Breast epithelium (tissue), 4 donors: Measurements from ENCODE around the gene ABHD4. TPM values are rescaled to one million over a fixed set of nuclear protein-coding genes. Genes with fewer than 3 reads are reported as not detected.
"Not testable (repeated sequence)": the region's sequence is repeated elsewhere in the genome, so short reads cannot be mapped to it uniquely, and the experiment has no call there.

Experiments
- DNase-seq, 2 donors: peaks; one replicate each; pipeline ENCODE4 v3.0.0-alpha.2; 2019; ENCODE audit warnings: low spot score in 2 of 2
- H3K27ac ChIP-seq, 2 donors: fragments of 200-600 bp; sonication (generic) in 1 of 2; one replicate each; pipeline ENCODE4 v1.5.1; 2016 to 2019; ENCODE audit warnings: mild to moderate bottlenecking in 1 of 2
- H3K27me3 ChIP-seq, 2 donors: fragments of 200-600 bp; sonication (generic) in 1 of 2; one replicate each; pipeline versions ENCODE4 v1.5.1 to v1.6.0; 2017 to 2019; ENCODE audit warnings: control low read depth in 1 of 2, mild to moderate bottlenecking in 1 of 2
- H3K36me3 ChIP-seq: fragments of 200-600 bp; one replicate; pipeline ENCODE4 v1.5.1; 2019
- H3K4me1 ChIP-seq, 2 donors: fragments of 200-600 bp; sonication (generic); one replicate each; pipeline ENCODE4 v1.5.1; 2016 to 2019; ENCODE audit warnings: control low read depth in 1 of 2
- H3K4me3 ChIP-seq, 3 donors: fragments of 200-600 bp; sonication (generic); 1 replicate in 2 of 3; 2 replicates in 1 of 3; pipeline ENCODE4 v1.5.1; 2016 to 2019; ENCODE audit warnings: mild to moderate bottlenecking in 3 of 3, moderate library complexity in 2 of 3
- H3K9me3 ChIP-seq, 2 donors: fragments of 200-600 bp; sonication (generic) in 1 of 2; one replicate each; pipeline ENCODE4 v1.5.1; 2016 to 2019; ENCODE audit warnings: control low read depth in 1 of 2
- POLR2A ChIP-seq: fragments of 450-650 bp; IDR thresholded peaks from one replicate; pipeline ENCODE4 v1.6.1; 2016; ENCODE audit warnings: antibody characterized with exemption, mild to moderate bottlenecking, moderate library complexity
- POLR2AphosphoS5 ChIP-seq, 3 donors: sonication (generic); formaldehyde crosslinking; IDR thresholded peaks; one replicate each; pipeline ENCODE4 v1.6.1; 2017; ENCODE audit warnings: antibody characterized with exemption in 3 of 3
- intact Hi-C: fragments of 100-400 bp; cut with DNase I; formaldehyde crosslinking; loops from one replicate; pipeline ENCODE4 v1.15.1; 2023; ENCODE audit warnings: low total_unique reads
- total RNA-seq, 3 donors: library from RNA; depleted of rRNA; stranded (reverse); fragments of >200 nt; gene quantifications; one replicate each; pipeline ENCODE4 v1.1.0, GENCODE V29; 2016
- TF ChIP-seq, protein P1 (sequence below), 3 donors: fragments of 450-650 bp; IDR thresholded peaks; one replicate each; pipeline ENCODE4 v1.5.1; 2016 to 2017; ENCODE audit warnings: antibody characterized with exemption in 3 of 3, mild to moderate bottlenecking in 3 of 3, moderate library complexity in 3 of 3

Gene ABHD4
- total RNA-seq, 3 donors from 2014 or later, result 22.1 to 41.6 (median 25.2) TPM

DNA sequence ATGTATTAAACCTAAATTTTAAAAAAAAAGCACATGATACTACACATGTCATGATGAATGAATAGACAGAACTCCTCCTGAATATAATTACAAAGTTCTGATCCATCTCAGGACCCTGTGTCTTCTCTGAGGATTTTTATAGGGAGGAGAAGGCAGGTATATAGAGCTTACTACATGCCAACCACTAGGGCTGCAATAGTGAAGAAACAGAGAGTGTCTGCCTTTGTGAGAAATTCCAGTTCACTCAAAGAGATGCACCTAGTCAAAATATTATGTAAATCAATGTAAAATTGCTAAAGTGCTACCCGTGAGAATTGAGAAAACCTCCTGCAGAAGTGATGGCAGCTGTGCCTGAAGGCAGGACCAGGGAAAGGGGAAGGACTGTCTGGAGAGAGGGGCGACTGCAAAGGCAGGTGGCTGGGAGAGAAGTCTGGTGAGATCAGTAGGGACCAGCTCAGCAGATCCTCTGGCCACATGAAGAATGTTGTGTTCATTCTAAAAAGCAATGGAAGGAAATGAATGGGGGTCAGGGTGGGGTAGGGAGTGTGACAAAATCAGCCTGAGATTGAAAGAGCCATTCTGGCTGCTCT is 15.1 kb downstream of the ABHD4 start:
- no peak overlapping the region for H3K4me3 ChIP-seq
- intact Hi-C loops, result no loop called here
- H3K36me3 ChIP-seq, result peaks cover 6% of the 10 kb centered on the region
- peak overlapping the region in 1 of 2 donors; percentile 36 for H3K27ac ChIP-seq
- TF ChIP-seq POLR2AphosphoS5 (IDR thresholded peaks at IDR 0.05) (no peak), POLR2A (no peak)
- TF ChIP-seq, protein P1, sequence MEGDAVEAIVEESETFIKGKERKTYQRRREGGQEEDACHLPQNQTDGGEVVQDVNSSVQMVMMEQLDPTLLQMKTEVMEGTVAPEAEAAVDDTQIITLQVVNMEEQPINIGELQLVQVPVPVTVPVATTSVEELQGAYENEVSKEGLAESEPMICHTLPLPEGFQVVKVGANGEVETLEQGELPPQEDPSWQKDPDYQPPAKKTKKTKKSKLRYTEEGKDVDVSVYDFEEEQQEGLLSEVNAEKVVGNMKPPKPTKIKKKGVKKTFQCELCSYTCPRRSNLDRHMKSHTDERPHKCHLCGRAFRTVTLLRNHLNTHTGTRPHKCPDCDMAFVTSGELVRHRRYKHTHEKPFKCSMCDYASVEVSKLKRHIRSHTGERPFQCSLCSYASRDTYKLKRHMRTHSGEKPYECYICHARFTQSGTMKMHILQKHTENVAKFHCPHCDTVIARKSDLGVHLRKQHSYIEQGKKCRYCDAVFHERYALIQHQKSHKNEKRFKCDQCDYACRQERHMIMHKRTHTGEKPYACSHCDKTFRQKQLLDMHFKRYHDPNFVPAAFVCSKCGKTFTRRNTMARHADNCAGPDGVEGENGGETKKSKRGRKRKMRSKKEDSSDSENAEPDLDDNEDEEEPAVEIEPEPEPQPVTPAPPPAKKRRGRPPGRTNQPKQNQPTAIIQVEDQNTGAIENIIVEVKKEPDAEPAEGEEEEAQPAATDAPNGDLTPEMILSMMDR (IDR thresholded peaks at IDR 0.05), result no peak
- no peaks in the 10 kb centered on the region for H3K4me1 ChIP-seq
- H3K9me3 ChIP-seq, result no peaks in the 10 kb centered on the region
- DNase-seq, result no peak
- H3K27me3 ChIP-seq, result no peaks in the 10 kb centered on the region

DNA sequence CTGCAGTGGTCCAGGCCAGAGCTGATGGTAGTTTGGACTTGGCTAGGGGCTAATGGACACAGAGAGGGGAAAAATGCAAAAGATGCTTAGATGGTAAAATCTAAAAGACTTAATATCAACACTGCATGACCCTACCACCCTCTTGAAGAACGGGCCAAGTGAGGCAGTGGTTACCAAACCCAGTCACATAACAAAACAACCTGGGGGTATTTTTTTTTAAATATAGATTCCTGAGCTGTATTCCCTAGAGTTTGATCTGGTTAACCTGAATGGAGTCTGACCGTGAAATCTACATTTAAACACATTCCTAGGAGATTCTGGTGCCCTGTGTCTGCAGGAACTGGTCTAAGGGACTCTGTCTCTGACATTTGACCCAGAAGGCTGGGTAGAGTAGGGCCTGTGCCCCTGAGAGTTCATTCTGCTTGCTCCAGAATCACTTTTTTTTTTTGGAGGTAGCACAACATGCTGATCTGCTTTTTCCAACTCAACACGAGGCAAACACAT is 15.7 kb downstream of the ABHD4 start:
- TF ChIP-seq, protein P1 (IDR thresholded peaks at IDR 0.05), result no peak
- TF ChIP-seq POLR2AphosphoS5 (IDR thresholded peaks at IDR 0.05) (no peak), POLR2A (no peak)
- Histone ChIP-seq H3K4me3 (no peak overlapping the region), H3K27ac (peak overlapping the region in 1 of 2 donors; percentile 36), H3K27me3 (no peaks in the 10 kb centered on the region), H3K9me3 (no peaks in the 10 kb centered on the region), H3K36me3 (peaks cover 6% of the 10 kb centered on the region), H3K4me1 (no peaks in the 10 kb centered on the region)
- intact Hi-C loops, result no loop called here
- DNase-seq, result no peak

DNA sequence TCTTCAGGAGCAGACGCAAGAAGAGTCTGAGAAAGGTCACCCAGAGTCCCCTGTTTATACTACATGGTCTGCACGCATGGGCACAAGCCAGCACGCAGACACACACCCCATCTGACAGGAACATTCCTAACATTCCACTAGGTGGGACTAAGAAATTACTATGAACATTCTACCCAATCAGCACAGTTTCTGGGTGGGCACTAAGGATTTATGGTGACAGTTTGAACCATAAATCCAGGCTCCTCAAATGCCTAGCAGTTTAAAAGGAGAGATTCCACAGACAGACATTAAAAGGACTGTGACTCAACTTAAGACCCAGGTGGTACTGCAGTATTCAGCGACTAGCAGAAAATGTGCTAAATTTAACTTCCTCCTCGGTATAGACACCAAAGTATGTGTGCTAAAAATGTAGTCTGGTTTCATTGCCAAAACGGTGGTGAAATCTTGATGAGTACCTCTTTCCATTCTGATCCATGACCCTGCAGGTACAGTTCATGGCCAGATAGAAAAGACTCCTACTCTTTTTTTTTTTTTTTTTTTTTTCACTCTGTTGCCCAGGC is 16.2 kb downstream of the ABHD4 start:
- no peaks in the 10 kb centered on the region for H3K9me3 ChIP-seq
- no peak overlapping the region for H3K4me3 ChIP-seq
- H3K27me3 ChIP-seq, result no peaks in the 10 kb centered on the region
- H3K4me1 ChIP-seq, result no peaks in the 10 kb centered on the region
- peak overlapping the region in 1 of 2 donors; percentile 36 for H3K27ac ChIP-seq
- intact Hi-C loops, result no loop called here
- peak in 1 of 2 donors; percentile 44 for DNase-seq
- no peak for TF ChIP-seq POLR2A
- TF ChIP-seq POLR2AphosphoS5 (IDR thresholded peaks at IDR 0.05), result no peak
- TF ChIP-seq, protein P1 (IDR thresholded peaks at IDR 0.05), result no peak
- peaks cover 6% of the 10 kb centered on the region for H3K36me3 ChIP-seq

DNA sequence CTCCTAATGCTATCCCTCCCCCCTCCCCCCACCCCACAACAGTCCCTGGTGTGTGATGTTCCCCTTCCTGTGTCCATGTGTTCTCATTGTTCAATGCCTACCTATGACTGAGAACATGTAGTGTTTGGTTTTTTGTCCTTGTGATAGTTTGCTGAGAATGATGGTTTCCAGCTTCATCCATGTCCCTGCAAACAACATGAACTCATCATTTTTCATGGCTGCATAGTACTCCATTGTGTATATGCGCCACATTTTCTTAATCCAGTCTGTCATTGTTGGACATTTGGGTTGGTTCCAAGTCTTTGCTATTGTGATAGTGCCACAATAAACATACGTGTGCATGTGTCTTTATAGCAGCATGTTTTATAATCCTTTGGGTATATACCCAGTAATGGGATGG is 17.7 kb downstream of the ABHD4 start:
- DNase-seq, H3K9me3 ChIP-seq, H3K27me3 ChIP-seq, H3K27ac ChIP-seq, H3K4me3 ChIP-seq, intact Hi-C loops, H3K36me3 ChIP-seq, H3K4me1 ChIP-seq: not testable (repeated sequence)

DNA sequence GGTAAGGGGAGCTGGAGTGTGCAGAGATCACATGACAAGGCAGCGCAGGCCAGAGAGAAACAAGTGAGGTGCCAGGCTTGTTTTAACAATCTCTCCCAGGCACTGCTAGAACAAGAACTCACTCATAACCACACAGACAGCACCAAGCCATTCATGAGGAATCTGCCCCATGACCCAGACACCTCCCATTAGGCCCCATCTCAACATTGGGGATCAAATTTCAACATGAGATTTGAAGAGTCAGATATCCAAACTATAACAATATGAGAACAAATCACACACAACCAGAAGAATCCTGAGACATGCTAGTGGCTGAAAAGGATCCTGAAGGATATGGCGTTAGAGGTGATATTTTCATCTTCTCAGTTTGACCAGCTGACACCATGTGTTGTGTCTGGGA is 24.2 kb downstream of the ABHD4 start:
- no peak overlapping the region for H3K4me3 ChIP-seq
- intact Hi-C loops, result no loop called here
- no peak overlapping the region for H3K27ac ChIP-seq
- TF ChIP-seq POLR2AphosphoS5 (IDR thresholded peaks at IDR 0.05) (no peak), POLR2A (no peak)
- TF ChIP-seq, protein P1 (IDR thresholded peaks at IDR 0.05), result no peak
- H3K27me3 ChIP-seq, result no peaks in the 10 kb centered on the region
- H3K9me3 ChIP-seq, result no peaks in the 10 kb centered on the region
- H3K36me3 ChIP-seq, result no peaks in the 10 kb centered on the region
- no peaks in the 10 kb centered on the region for H3K4me1 ChIP-seq
- no peak for DNase-seq
